Peyer's patch (tissue), 4 donors: ENCODE data around the gene FTO. TPM values are rescaled to one million over a fixed set of nuclear protein-coding genes. Genes with fewer than 3 reads are reported as not detected.

Experiments
- DNase-seq, 3 donors: peaks; one replicate each; pipeline ENCODE4 v3.0.0-alpha.2; 2017 to 2019
- H3K27ac ChIP-seq, 4 donors: fragments of 200-600 bp; sonication (generic); one replicate each; pipeline ENCODE4 v1.5.1; 2016 to 2019
- H3K27me3 ChIP-seq, 2 donors: fragments of 200-600 bp; sonication (generic); one replicate each; pipeline ENCODE4 v1.5.1; 2019
- H3K36me3 ChIP-seq, 3 donors: fragments of 200-600 bp; sonication (generic); one replicate each; pipeline ENCODE4 v1.5.1; 2016 to 2019
- H3K4me1 ChIP-seq, 4 donors: fragments of 200-600 bp; sonication (generic); one replicate each; pipeline ENCODE4 v1.5.1; 2016 to 2019
- H3K4me3 ChIP-seq, 4 donors: fragments of 200-600 bp; sonication (generic); 1 replicate in 3 of 4; 2 replicates in 1 of 4; pipeline ENCODE4 v1.5.1; 2016 to 2019; ENCODE audit warnings: mild to moderate bottlenecking in 1 of 4
- H3K9me3 ChIP-seq, 4 donors: fragments of 200-600 bp; sonication (generic); one replicate each; pipeline ENCODE4 v1.5.1; 2016 to 2019; ENCODE audit warnings: mild to moderate bottlenecking in 1 of 4
- POLR2A ChIP-seq, 2 donors: fragments of 450-650 bp; IDR thresholded peaks; one replicate each; pipeline ENCODE4 v1.5.1; 2017; ENCODE audit warnings: antibody characterized with exemption in 2 of 2, mild to moderate bottlenecking in 2 of 2, moderate library complexity in 2 of 2
- total RNA-seq, 4 donors: library from RNA; depleted of rRNA; stranded (reverse); fragments of >200 nt; gene quantifications; one replicate each; pipeline ENCODE4 v1.1.0, GENCODE V29; 2016
- TF ChIP-seq, protein P1 (sequence below), 6 experiments: fragments of 450-650 bp in 4 of 6; fragments of 200-600 bp in 2 of 6; sonication (generic) in 1 of 6; IDR thresholded peaks; one replicate each; pipeline ENCODE4 v1.5.1; 2017 to 2019; ENCODE audit warnings: antibody characterized with exemption in 6 of 6, mild to moderate bottlenecking in 3 of 6, moderate library complexity in 1 of 6

The FTO gene
- total RNA-seq, 4 donors from 2014 or later, result 37.0 to 95.7 (median 45.1) TPM

- no peak for DNase-seq
- TF ChIP-seq POLR2A (IDR thresholded peaks at IDR 0.05), result no peak
- TF ChIP-seq, protein P1, sequence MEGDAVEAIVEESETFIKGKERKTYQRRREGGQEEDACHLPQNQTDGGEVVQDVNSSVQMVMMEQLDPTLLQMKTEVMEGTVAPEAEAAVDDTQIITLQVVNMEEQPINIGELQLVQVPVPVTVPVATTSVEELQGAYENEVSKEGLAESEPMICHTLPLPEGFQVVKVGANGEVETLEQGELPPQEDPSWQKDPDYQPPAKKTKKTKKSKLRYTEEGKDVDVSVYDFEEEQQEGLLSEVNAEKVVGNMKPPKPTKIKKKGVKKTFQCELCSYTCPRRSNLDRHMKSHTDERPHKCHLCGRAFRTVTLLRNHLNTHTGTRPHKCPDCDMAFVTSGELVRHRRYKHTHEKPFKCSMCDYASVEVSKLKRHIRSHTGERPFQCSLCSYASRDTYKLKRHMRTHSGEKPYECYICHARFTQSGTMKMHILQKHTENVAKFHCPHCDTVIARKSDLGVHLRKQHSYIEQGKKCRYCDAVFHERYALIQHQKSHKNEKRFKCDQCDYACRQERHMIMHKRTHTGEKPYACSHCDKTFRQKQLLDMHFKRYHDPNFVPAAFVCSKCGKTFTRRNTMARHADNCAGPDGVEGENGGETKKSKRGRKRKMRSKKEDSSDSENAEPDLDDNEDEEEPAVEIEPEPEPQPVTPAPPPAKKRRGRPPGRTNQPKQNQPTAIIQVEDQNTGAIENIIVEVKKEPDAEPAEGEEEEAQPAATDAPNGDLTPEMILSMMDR (IDR thresholded peaks at IDR 0.05), result no peak
- Histone ChIP-seq H3K27me3 (no peaks in the 10 kb centered on the region), H3K4me1 (no peaks in the 10 kb centered on the region), H3K4me3 (no peak overlapping the region), H3K27ac (no peak overlapping the region), H3K9me3 (no peaks in the 10 kb centered on the region), H3K36me3 (no peaks in the 10 kb centered on the region)
Measured at GRCh38 chr16:54086791-54087190, 382.8 kb downstream of the FTO start.

DNA sequence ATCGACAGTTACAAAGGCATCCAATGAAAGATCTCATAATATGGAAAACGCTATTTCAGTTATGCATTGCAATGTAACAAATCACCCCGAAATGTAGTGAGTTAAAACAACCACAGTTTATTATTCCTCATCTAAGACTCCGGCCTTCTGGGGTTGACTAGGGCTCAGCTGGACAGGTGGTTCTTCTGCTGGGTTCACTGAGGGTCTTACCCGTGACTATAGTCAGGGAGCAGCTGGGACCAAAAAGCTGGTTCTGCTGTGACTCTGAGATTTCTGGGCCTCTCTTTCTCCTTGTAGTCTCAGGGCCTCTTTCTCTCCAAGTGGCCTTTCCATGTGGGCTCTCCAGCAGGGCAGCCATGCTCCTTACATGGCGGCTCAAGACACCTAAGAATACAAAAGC lies 386.6 kb downstream of the FTO start:
- TF ChIP-seq POLR2A (IDR thresholded peaks at IDR 0.05), result no peak
- TF ChIP-seq, protein P1 (IDR thresholded peaks at IDR 0.05), result no peak
- H3K27me3 ChIP-seq, result no peaks in the 10 kb centered on the region
- no peaks in the 10 kb centered on the region for H3K36me3 ChIP-seq
- no peak for DNase-seq
- no peaks in the 10 kb centered on the region for H3K4me1 ChIP-seq
- H3K4me3 ChIP-seq, result no peak overlapping the region
- H3K9me3 ChIP-seq, result no peaks in the 10 kb centered on the region
- H3K27ac ChIP-seq, result no peak overlapping the region

GRCh38 chr16:54093281-54093680 lies 389.3 kb downstream of the FTO start:
- H3K27ac ChIP-seq, result no peak overlapping the region
- no peak for DNase-seq
- TF ChIP-seq, protein P1 (IDR thresholded peaks at IDR 0.05), result no peak
- TF ChIP-seq POLR2A (IDR thresholded peaks at IDR 0.05), result no peak
- no peak overlapping the region for H3K4me3 ChIP-seq
- H3K36me3 ChIP-seq, result no peaks in the 10 kb centered on the region
- no peaks in the 10 kb centered on the region for H3K27me3 ChIP-seq
- no peaks in the 10 kb centered on the region for H3K4me1 ChIP-seq
- no peaks in the 10 kb centered on the region for H3K9me3 ChIP-seq

- H3K27me3 ChIP-seq, result no peaks in the 10 kb centered on the region
Measured at GRCh38 chr16:54094641-54095040, 390.7 kb downstream of the FTO start.

DNA sequence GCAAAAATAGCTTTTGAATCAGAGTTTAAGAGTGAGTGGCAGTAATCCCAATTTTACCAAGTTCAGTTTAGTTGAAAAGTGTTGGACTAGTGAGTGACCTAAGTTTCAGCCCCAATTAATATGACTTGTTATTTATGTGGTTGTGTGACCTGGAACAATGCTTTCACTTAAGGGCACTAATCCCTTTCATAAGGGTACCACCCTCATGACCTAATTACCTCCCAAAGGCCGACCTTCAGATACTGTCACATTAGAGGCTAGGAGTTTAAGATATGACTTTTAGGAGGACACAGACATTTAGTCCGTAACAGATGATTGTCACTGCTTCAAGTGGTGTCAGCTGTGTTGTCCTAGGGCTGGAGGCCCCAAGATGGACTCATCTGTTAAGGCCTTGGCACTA lies 392.7 kb downstream of the FTO start:
- Histone ChIP-seq H3K36me3 (no peaks in the 10 kb centered on the region), H3K4me3 (no peak overlapping the region), H3K27me3 (no peaks in the 10 kb centered on the region), H3K27ac (no peak overlapping the region), H3K4me1 (no peaks in the 10 kb centered on the region), H3K9me3 (no peaks in the 10 kb centered on the region)
- TF ChIP-seq, protein P1 (IDR thresholded peaks at IDR 0.05), result no peak
- TF ChIP-seq POLR2A (IDR thresholded peaks at IDR 0.05), result no peak
- no peak for DNase-seq

More at GRCh38 chr16:54094641-54095040, 390.7 kb downstream of the FTO start:
- Histone ChIP-seq H3K4me3 (no peak overlapping the region), H3K36me3 (no peaks in the 10 kb centered on the region), H3K27ac (no peak overlapping the region), H3K9me3 (no peaks in the 10 kb centered on the region), H3K4me1 (no peaks in the 10 kb centered on the region)
- DNase-seq, result no peak
- no peak for TF ChIP-seq POLR2A (IDR thresholded peaks at IDR 0.05)
- TF ChIP-seq, protein P1 (IDR thresholded peaks at IDR 0.05), result no peak

GRCh38 chr16:54097774-54098173 lies 393.8 kb downstream of the FTO start:
- no peak overlapping the region for H3K27ac ChIP-seq
- DNase-seq, result no peak
- no peak overlapping the region for H3K4me3 ChIP-seq
- no peaks in the 10 kb centered on the region for H3K4me1 ChIP-seq
- no peaks in the 10 kb centered on the region for H3K36me3 ChIP-seq
- no peaks in the 10 kb centered on the region for H3K27me3 ChIP-seq
- no peaks in the 10 kb centered on the region for H3K9me3 ChIP-seq
- TF ChIP-seq POLR2A (IDR thresholded peaks at IDR 0.05), result no peak
- TF ChIP-seq, protein P1 (IDR thresholded peaks at IDR 0.05), result no peak
